Activated CD8-positive, alpha-beta memory T cell treated with anti-CD3 and anti-CD28 coated beads, Interleukin-2, amount 50 U/mL, for 1 hour (primary cell): ENCODE results near the gene NR2F6.
"Not testable (repeated sequence)": the region's sequence is repeated elsewhere in the genome, so short reads cannot be mapped to it uniquely, and the experiment has no call there.

Experiments
- DNase-seq: peaks from one replicate; pipeline ENCODE4 v3.0.0-alpha.2; 2020; ENCODE audit errors: extremely low read depth

Gene NR2F6

GRCh38 chr19:17210296-17210695 is 35.4 kb downstream of the NR2F6 start:
- DNase-seq, result no peak

GRCh38 chr19:17209126-17210036 is 36.3 kb downstream of the NR2F6 start:
- DNase-seq, result no peak

GRCh38 chr19:17206736-17207581 is 38.8 kb downstream of the NR2F6 start:
- DNase-seq, result no peak

DNA sequence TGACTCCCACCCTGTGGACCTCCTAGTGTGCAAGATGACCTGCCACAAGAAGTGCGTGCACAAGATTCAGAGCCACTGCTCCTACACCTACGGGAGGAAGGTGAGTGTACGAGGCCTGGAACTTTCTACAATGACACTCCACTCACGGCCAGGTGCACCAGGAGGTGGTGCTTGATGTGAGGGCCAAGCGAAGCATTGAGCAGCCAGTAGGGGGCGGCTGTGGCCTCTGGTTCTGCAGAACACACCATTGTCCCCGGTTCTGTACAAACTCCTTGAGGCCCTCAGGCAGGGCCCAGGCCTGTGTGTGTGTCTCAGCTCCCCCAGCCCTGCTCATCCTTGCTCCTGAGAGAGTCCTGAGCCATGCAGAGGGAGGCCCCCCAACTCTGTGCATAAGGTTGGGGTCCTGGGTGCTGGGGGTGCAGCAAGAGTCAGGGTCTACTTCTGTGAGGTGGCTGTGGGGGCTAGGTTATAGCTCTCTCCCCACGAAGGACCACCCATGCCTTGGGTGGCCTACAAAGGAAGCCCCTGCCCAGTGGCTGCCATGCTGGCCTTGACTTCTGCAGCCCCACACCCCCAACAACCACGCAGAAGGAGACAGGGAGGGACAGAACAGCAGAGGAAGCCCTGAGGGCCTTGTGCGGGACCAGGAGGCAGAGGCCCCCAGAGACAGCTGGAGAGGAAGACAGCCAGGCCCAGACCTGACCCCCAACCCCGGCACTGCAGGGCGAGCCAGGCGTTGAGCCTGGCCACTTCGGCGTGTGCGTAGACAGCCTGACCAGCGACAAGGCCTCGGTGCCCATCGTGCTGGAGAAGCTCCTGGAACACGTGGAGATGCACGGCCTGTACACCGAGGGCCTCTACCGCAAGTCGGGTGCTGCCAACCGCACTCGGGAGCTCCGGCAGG is 40.2 kb downstream of the NR2F6 start:
- DNase-seq, result no peak

GRCh38 chr19:17202713-17203112 is 43.0 kb downstream of the NR2F6 start:
- no peak for DNase-seq

GRCh38 chr19:17202249-17202648 is 43.5 kb downstream of the NR2F6 start:
- DNase-seq, result no peak

GRCh38 chr19:17200408-17201079 is 45.2 kb downstream of the NR2F6 start:
- DNase-seq, result no peak

DNA sequence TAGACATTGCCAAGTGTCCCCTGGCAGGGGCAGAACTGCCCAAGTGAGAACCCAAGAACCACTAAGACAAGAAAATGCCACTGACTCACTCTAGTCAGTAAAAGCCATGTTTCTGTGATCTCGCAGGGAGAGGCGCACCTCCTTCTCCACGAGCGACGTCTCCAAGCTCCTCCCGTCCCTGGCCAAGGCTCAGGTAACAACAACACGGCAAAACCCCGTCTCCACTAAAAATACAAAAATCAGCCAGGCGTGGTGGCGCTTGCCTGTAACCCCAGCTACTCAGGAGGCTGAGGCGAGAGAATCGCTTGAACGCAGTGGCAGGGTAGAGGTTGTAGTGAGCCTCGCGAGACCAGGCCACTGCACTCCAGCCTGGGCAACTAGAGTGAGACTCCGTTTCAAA is 48.1 kb downstream of the NR2F6 start:
- no peak for DNase-seq

- DNase-seq, result no peak
Measured at GRCh38 chr19:17196610-17197009, 49.1 kb downstream of the NR2F6 start.

- no peak for DNase-seq
Measured at GRCh38 chr19:17195106-17195505, 50.6 kb downstream of the NR2F6 start.

DNA sequence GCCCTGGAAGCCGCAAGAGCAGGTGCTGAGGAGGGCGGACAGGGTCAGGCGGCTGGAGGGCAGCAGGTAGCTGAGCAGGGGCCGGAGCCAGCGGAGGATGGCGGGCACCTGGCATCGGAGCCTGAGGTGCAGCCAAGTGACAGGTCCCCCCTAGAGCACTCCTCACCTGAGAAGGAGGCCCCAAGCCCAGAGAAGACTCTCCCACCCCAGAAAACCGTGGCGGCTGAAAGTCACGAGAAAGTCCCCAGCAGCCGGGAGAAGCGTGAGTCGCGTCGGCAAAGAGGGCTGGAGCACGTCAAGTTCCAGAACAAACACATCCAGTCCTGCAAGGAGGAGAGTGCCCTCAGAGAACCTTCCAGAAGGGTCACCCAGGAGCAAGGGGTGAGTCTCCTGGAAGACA is 51.1 kb downstream of the NR2F6 start:
- no peak for DNase-seq

GRCh38 chr19:17192751-17193150 is 53.0 kb downstream of the NR2F6 start:
- no peak for DNase-seq

DNA sequence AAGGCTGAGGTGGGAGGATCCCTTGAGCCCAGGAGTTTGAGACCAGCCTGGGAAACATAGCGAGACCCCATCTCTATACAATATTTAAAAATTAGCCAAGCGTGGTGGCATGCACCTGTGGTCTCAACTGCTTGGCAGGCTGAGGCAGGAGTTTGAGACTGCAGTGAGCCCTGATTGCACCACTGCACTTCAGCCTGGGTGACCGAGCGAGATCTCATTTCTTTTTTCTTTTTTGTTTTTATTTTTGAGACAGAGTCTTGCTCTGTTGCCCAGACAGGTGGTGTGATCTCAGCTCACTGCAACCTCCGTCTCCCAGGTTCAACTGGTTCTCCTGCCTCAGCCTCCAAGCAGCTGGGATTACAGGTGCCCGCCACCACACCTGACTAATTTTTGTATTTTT is 54.0 kb downstream of the NR2F6 start:
- DNase-seq, result not testable (repeated sequence)

GRCh38 chr19:17185590-17185989 is 60.1 kb downstream of the NR2F6 start:
- no peak for DNase-seq

- DNase-seq, result peak; percentile 43
Measured at GRCh38 chr19:17184371-17184841, 61.3 kb downstream of the NR2F6 start.

DNA sequence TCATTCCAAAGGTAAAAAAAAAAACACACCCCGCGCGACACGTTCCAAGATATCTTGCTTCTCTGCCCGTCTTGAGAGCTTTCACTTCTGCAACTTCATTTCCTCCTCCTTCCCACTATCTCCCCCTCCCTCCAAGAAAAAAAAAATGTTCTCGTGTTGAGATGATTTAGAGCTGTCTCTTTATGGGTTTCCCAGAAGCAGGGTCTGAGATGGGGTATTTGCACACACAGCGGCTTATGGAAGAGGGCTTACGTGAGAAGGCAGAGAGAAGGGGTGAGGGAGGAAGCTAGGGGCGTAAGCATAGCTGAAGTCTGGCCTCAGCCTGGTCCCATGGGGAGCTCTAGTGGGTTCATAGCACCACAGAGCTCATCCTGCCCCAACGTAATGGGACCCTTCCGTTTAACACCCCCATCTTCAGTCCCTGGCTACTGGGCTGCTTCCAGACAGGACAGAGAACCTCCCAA is 61.8 kb downstream of the NR2F6 start:
- no peak for DNase-seq

- no peak for DNase-seq
Measured at GRCh38 chr19:17183271-17183761, 62.4 kb downstream of the NR2F6 start.
